Prostate gland (tissue), 2 donors: ENCODE results near the gene TEAD4. TPM values are rescaled to one million over a fixed set of nuclear protein-coding genes. Genes with fewer than 3 reads are reported as not detected.

Experiments used
- DNase-seq: peaks from one replicate; pipeline ENCODE4 v3.0.0-alpha.2; 2019; ENCODE audit warnings: low spot score
- H3K27ac ChIP-seq, 2 donors: fragments of 200-600 bp; sonication (generic); 2 replicates each; pipeline ENCODE4 v1.5.1; 2017 to 2019
- H3K27me3 ChIP-seq: fragments of 200-600 bp; sonication (generic); replicated peaks from 2 replicates; pipeline ENCODE4 v1.5.1; 2019; ENCODE audit not compliant: insufficient read depth
- H3K36me3 ChIP-seq, 2 donors: fragments of 200-600 bp; sonication (generic); 1 replicate in 1 of 2; 2 replicates in 1 of 2; pipeline versions ENCODE4 v1.5.1 to v1.8.1; 2017 to 2019
- H3K4me1 ChIP-seq: fragments of 200-600 bp; sonication (generic); replicated peaks from 2 replicates; pipeline ENCODE4 v1.5.1; 2019
- H3K4me3 ChIP-seq, 2 donors: fragments of 200-600 bp; sonication (generic); 2 replicates each; pipeline ENCODE4 v1.5.1; 2017 to 2019
- H3K9me3 ChIP-seq: fragments of 200-600 bp; sonication (generic); 2 replicates; pipeline ENCODE4 v1.5.1; 2017
- POLR2A ChIP-seq: fragments of 450-650 bp; IDR thresholded peaks from one replicate; pipeline ENCODE4 v1.6.1; 2016; ENCODE audit warnings: antibody characterized with exemption, mild to moderate bottlenecking
- POLR2AphosphoS5 ChIP-seq: sonication (generic); formaldehyde crosslinking; IDR thresholded peaks from one replicate; pipeline ENCODE4 v1.6.1; 2017; ENCODE audit warnings: antibody characterized with exemption
- WGBS: methylation state at CpG from one replicate; pipeline ENCODE4 v1.1.5; 2018; 5-methylcytosine and 5-hydroxymethylcytosine counted together
- intact Hi-C: fragments of 100-400 bp; cut with DNase I; formaldehyde crosslinking; loops from one replicate; pipeline ENCODE4 v1.14.2; 2022
- total RNA-seq, 2 donors: library from RNA; depleted of rRNA; stranded (reverse); fragments of >200 nt; gene quantifications; one replicate each; pipeline ENCODE4 v1.1.0, GENCODE V29; 2016
- TF ChIP-seq, protein P1 (sequence below), 4 experiments: fragments of 200-600 bp in 2 of 4; fragments of 450-650 bp in 2 of 4; sonication (generic) in 2 of 4; IDR thresholded peaks; 1 replicate in 3 of 4; 2 replicates in 1 of 4; pipeline ENCODE4 v1.5.1; 2016 to 2019; ENCODE audit warnings: antibody characterized with exemption in 4 of 4, mild to moderate bottlenecking in 2 of 4, moderate library complexity in 2 of 4

Gene TEAD4
- total RNA-seq, 2 donors from 2014 or later, result 9.9 to 20.9 TPM

DNA sequence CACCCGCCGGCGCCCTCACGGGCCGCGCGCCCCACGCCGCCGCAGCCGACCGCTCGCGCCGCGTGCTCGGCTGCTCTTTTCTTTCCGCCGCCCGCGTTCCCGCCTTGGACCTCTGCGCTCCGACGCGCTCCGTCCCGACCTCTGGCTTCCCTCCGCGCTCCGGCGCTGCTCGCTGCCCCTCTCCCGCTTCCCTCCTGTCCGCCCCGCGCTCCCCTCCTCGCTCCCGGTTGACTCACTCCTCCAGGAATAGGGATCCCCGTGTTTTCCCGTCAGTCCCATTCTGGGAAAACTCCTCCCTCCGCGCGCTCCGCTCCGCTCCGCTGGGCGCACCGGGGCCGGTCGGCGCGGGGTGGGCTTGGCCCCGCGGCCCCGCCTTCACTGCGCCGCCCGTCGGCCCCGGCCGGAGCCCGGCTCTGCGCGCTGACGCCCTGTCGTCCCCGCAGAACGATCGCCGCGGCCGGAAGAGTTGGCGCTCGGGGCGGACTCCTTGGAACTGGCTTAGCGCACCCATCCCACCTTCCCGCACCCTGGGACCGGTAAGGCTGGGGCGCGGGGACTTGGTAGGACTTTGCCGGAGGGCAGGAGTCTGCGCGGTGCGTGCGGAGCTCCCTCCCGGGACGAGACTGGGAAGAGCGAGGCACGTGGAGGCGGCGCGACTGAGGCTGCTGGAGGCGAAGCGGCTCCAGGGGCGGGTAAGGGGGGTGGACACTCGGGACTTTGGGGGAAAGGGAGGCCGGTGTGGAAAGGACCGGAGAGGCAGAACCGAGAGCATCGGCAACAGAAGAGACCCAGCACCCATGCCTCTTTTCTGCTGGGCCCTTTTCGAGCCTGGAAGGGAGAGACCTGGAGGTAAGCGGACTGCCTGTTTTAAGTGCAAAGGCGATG, 550 bp downstream of the TEAD4 start:
- WGBS, result 2% methylated on average over 101 of the region's 104 CpGs
- no peaks in the 10 kb centered on the region for H3K4me1 ChIP-seq
- H3K4me3 ChIP-seq, result peak overlapping the region; percentile 45 to 67
- H3K9me3 ChIP-seq, result no peaks in the 10 kb centered on the region
- H3K27me3 ChIP-seq, result no peaks in the 10 kb centered on the region
- H3K36me3 ChIP-seq, result no peaks in the 10 kb centered on the region
- peak overlapping the region; percentile 49 to 84 for H3K27ac ChIP-seq
- peak; percentile 33 for DNase-seq
- intact Hi-C loops, result no loop called here
- TF ChIP-seq, protein P1, sequence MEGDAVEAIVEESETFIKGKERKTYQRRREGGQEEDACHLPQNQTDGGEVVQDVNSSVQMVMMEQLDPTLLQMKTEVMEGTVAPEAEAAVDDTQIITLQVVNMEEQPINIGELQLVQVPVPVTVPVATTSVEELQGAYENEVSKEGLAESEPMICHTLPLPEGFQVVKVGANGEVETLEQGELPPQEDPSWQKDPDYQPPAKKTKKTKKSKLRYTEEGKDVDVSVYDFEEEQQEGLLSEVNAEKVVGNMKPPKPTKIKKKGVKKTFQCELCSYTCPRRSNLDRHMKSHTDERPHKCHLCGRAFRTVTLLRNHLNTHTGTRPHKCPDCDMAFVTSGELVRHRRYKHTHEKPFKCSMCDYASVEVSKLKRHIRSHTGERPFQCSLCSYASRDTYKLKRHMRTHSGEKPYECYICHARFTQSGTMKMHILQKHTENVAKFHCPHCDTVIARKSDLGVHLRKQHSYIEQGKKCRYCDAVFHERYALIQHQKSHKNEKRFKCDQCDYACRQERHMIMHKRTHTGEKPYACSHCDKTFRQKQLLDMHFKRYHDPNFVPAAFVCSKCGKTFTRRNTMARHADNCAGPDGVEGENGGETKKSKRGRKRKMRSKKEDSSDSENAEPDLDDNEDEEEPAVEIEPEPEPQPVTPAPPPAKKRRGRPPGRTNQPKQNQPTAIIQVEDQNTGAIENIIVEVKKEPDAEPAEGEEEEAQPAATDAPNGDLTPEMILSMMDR (IDR thresholded peaks at IDR 0.05), result peak in 1 of 4 experiments; percentile 12
- no peak for TF ChIP-seq POLR2A
- TF ChIP-seq POLR2AphosphoS5, result no peak

DNA sequence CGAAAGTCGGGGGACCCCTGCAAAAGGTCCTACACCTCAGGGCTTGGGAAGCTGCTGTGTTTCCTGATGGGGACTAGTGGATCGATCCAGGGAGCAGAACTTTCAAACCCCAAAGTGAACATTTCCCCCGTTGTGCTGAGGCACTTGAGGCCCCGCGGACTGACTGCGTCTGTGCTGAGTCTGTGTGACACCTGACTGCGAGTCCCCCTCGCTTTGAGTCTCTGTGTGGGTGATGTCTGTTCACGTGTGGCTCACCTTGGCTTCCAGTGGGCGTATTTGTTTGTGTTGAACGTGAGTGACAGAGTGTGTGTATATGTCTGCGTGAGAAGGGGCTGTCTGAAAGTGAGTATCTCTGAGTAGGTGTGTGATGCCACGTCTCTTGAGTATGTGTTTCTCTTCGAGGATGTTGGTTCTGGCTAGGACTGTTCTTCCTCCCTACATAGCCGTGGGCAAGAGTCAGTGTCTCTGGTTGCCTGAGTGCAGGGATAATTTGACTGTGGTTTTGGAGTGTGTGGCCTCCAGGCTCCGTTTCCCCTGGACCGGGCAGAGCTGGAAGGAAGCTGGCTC, 1.3 kb downstream of the TEAD4 start:
- Histone ChIP-seq H3K27ac (no peak overlapping the region), H3K27me3 (no peaks in the 10 kb centered on the region), H3K9me3 (no peaks in the 10 kb centered on the region), H3K4me1 (no peaks in the 10 kb centered on the region), H3K4me3 (peak overlapping the region in 1 of 2 donors; percentile 67), H3K36me3 (no peaks in the 10 kb centered on the region)
- intact Hi-C loops, result no loop called here
- 32% methylated on average over 18 of the region's 18 CpGs for WGBS
- DNase-seq, result no peak
- TF ChIP-seq POLR2A, result no peak
- TF ChIP-seq, protein P1 (IDR thresholded peaks at IDR 0.05), result no peak

DNA sequence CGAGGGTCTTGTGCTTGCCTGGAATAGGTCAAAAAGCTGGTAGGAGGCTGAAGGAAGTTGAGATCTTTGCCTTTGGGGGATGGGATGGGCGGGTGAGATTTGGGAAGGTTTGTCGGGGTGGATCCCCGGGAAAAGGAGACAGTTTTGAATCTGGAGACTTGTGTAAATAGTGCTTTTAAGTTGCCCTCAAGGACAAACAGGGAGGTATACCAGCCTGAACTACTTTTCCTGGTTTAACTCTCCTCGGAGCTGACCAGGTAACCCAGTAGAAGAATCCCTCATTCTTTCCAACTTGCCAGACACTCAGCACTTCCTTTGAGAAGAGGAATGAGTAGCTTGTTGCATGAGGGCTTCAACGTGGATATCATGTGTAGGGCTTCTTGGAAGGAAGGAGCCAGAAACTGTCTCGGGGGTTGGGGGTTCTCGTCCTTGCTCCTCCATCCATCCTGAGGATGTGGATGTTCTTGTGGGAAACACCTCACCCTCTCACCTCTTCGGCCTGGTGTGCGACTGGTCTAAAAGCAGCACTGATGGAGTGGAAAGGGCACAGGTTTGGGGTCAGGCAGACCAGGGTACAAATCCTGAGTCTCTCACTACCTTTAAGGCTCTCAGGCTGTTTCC, 1.9 kb downstream of the TEAD4 start:
- WGBS, result 62% methylated on average over 10 of the region's 10 CpGs
- DNase-seq, result no peak
- TF ChIP-seq, protein P1 (IDR thresholded peaks at IDR 0.05), result no peak
- no peak for TF ChIP-seq POLR2A
- no peak for TF ChIP-seq POLR2AphosphoS5
- Histone ChIP-seq H3K4me1 (no peaks in the 10 kb centered on the region), H3K27ac (no peak overlapping the region), H3K9me3 (no peaks in the 10 kb centered on the region), H3K4me3 (no peak overlapping the region), H3K36me3 (no peaks in the 10 kb centered on the region), H3K27me3 (no peaks in the 10 kb centered on the region)
- intact Hi-C loops, result no loop called here

DNA sequence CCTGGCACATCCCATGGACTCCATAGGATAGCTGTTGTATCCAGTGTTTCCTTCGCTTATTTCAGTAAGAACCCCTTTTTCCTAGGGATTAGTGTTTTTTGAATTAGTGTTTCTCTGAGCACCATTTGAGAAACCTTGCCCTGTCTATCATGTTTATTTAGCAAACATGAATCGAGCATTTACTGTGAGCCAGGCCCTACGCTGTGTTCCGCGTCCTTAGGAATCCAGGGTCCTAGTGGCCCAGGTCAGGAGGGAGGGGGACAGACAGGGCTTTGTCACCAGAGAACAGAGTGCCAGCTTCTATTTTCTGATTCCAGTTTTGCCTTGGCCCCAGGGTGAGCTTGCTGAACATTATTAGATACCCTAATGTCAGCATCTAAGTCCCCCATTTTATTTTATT, 2.5 kb downstream of the TEAD4 start:
- no peak for DNase-seq
- no peaks in the 10 kb centered on the region for H3K27me3 ChIP-seq
- TF ChIP-seq POLR2AphosphoS5 (no peak), POLR2A (no peak)
- TF ChIP-seq, protein P1 (IDR thresholded peaks at IDR 0.05), result no peak
- no peaks in the 10 kb centered on the region for H3K9me3 ChIP-seq
- H3K4me1 ChIP-seq, result no peaks in the 10 kb centered on the region
- 84% methylated on average over 5 of the region's 5 CpGs for WGBS
- intact Hi-C loops, result no loop called here
- H3K27ac ChIP-seq, result no peak overlapping the region
- H3K36me3 ChIP-seq, result no peaks in the 10 kb centered on the region
- no peak overlapping the region for H3K4me3 ChIP-seq
